IMR-90 (cell line): ENCODE measurements around the gene ULBP2. TPM values are rescaled to one million over a fixed set of nuclear protein-coding genes. Genes with fewer than 3 reads are reported as not detected.

Source experiments
- ATAC-seq: fragments of 200-7000 bp; cut with Tn5 transposase; 2 replicates; pipeline ENCODE4 v1.9.1; 2020; ENCODE audit warnings: low read depth, mild to moderate bottlenecking, moderate library complexity
- BruUV-seq: library from RNA; stranded (reverse); fragments of 400-500 nt; replicated peaks from 2 replicates; lab custom pipeline; 2021; lab: Mats Ljungman, UMichigan
- CTCF ChIA-PET: fragments of 300-600 bp; formaldehyde crosslinking; extraction: SDS; loops from one replicate; lab custom pipeline; 2021; ENCODE audit warnings: antibody characterized with exemption; lab: Yijun Ruan, JAX
- POLR2A ChIA-PET: fragments of 300-600 bp; sonication (Branson Sonifier 250); formaldehyde crosslinking; loops from one replicate; lab custom pipeline; 2022; ENCODE audit warnings: antibody characterized with exemption; ENCODE audit not compliant: unreplicated experiment; lab: Charles Lee
- DNase-seq: peaks from one replicate; pipeline ENCODE4 v3.0.0; 2013
- H2AFZ ChIP-seq: replicated peaks from 2 replicates; pipeline ENCODE3; 2013; ENCODE audit warnings: low read length, mild to moderate bottlenecking; ENCODE audit not compliant: poor library complexity
- H2AK5ac ChIP-seq: 2 replicates; pipeline ENCODE4 v1.6.1; 2013; ENCODE audit warnings: low read depth, low read length, inconsistent platforms
- H2AK9ac ChIP-seq: replicated peaks from 2 replicates; pipeline ENCODE3; 2013; ENCODE audit warnings: mild to moderate bottlenecking, low read depth, low read length, moderate library complexity; ENCODE audit not compliant: poor library complexity
- H2BK120ac ChIP-seq: 2 replicates; pipeline ENCODE4 v1.6.1; 2013; ENCODE audit warnings: low read depth, low read length, inconsistent platforms
- H2BK15ac ChIP-seq: 3 replicates; pipeline ENCODE4 v1.6.1; 2013; ENCODE audit warnings: low read depth, low read length, inconsistent platforms
- H2BK20ac ChIP-seq: 2 replicates; pipeline ENCODE4 v1.6.1; 2013; ENCODE audit warnings: low read depth, mild to moderate bottlenecking, inconsistent platforms, low read length, moderate library complexity
- H2BK5ac ChIP-seq: 2 replicates; pipeline ENCODE4 v1.6.1; 2013; ENCODE audit warnings: mild to moderate bottlenecking, low read depth, low read length, inconsistent platforms; ENCODE audit not compliant: poor library complexity, severe bottlenecking
- H3K14ac ChIP-seq: replicated peaks from 2 replicates; pipeline ENCODE4 v1.6.1; 2013; ENCODE audit warnings: low read depth, low read length, inconsistent platforms
- H3K18ac ChIP-seq: 2 replicates; pipeline ENCODE4 v1.6.1; 2013; ENCODE audit warnings: low read depth, low read length, control low read depth
- H3K23ac ChIP-seq: 2 replicates; pipeline ENCODE4 v1.6.1; 2013; ENCODE audit warnings: low read depth, low read length, inconsistent platforms
- H3K27ac ChIP-seq: 2 replicates; pipeline ENCODE4 v1.5.1; 2013; ENCODE audit warnings: mild to moderate bottlenecking, control low read depth, low read length; ENCODE audit not compliant: insufficient read depth
- H3K27me3 ChIP-seq: 2 replicates; pipeline ENCODE4 v1.6.1; 2013; ENCODE audit warnings: low read length; ENCODE audit not compliant: control insufficient read depth, insufficient read depth
- H3K36me3 ChIP-seq: 2 replicates; pipeline ENCODE4 v1.6.1; 2013; ENCODE audit warnings: low read length, mixed read lengths; ENCODE audit not compliant: control insufficient read depth, insufficient read depth
- H3K4ac ChIP-seq: 2 replicates; pipeline ENCODE4 v1.6.1; 2013; ENCODE audit warnings: low read depth, low read length, inconsistent platforms
- H3K4me1 ChIP-seq: 2 replicates; pipeline ENCODE4 v1.6.1; 2013; ENCODE audit warnings: low read length, mixed read lengths; ENCODE audit not compliant: control insufficient read depth, insufficient read depth
- H3K4me2 ChIP-seq: 2 replicates; pipeline ENCODE4 v1.6.1; 2013; ENCODE audit warnings: low read depth, mild to moderate bottlenecking, control low read depth, low read length, moderate library complexity
- H3K4me3 ChIP-seq: 2 replicates; pipeline ENCODE4 v1.5.1; 2013; ENCODE audit warnings: low read depth, mild to moderate bottlenecking, control low read depth, low read length, moderate library complexity; ENCODE audit not compliant: insufficient read depth
- H3K56ac ChIP-seq: 2 replicates; pipeline ENCODE4 v1.6.1; 2013; ENCODE audit warnings: low read length, inconsistent platforms; ENCODE audit not compliant: insufficient read depth; ENCODE audit errors: extremely low read depth
- H3K79me1 ChIP-seq, 2 experiments: 2 replicates each; pipeline ENCODE4 v1.6.1; 2013; ENCODE audit warnings: low read length in 2 of 2, inconsistent platforms in 1 of 2, low read depth in 1 of 2
- H3K9ac ChIP-seq: 2 replicates; pipeline ENCODE4 v1.6.1; 2013; ENCODE audit warnings: low read depth, low read length, control low read depth
- H3K9me1 ChIP-seq: 2 replicates; pipeline ENCODE4 v1.6.1; 2013; ENCODE audit warnings: low read length, inconsistent platforms; ENCODE audit not compliant: insufficient read depth
- H3K9me3 ChIP-seq: 2 replicates; pipeline ENCODE4 v1.6.1; 2013; ENCODE audit warnings: low read length; ENCODE audit not compliant: control insufficient read depth, insufficient read depth
- H4K20me1 ChIP-seq: 2 replicates; pipeline ENCODE4 v1.6.1; 2013; ENCODE audit warnings: low read length, inconsistent platforms; ENCODE audit not compliant: insufficient read depth
- H4K5ac ChIP-seq: 2 replicates; pipeline ENCODE4 v1.6.1; 2013; ENCODE audit warnings: mild to moderate bottlenecking, low read depth, low read length, control low read depth
- H4K8ac ChIP-seq, 2 experiments: 2 replicates each; pipeline ENCODE4 v1.6.1; 2013; ENCODE audit warnings: low read depth in 2 of 2, low read length in 2 of 2, control low read depth in 1 of 2, inconsistent platforms in 1 of 2
- H4K91ac ChIP-seq: 2 replicates; pipeline ENCODE4 v1.6.1; 2013; ENCODE audit warnings: low read depth, low read length, inconsistent platforms; ENCODE audit not compliant: insufficient read depth
- WGBS, 2 experiments: methylation state at CpG; one replicate each; pipeline versions ENCODE4 v1.1.5 to v1.1.7; 2013; ENCODE audit warnings: missing lambda C conversion rate in 2 of 2; ENCODE audit not compliant: insufficient read length in 1 of 2; ENCODE audit errors: extremely low coverage in 2 of 2; 5-methylcytosine and 5-hydroxymethylcytosine counted together
- dilution Hi-C: fragments of 300-500 bp; cut with HindIII; formaldehyde crosslinking; loops from one replicate; pipeline ENCODE4 v1.14.3; 2018; ENCODE audit warnings: low sequenced_read_pairs; ENCODE audit not compliant: unreplicated experiment
- in situ Hi-C: fragments of 300-500 bp; cut with MboI; formaldehyde crosslinking; loops from 3 replicates; pipeline ENCODE4 v1.14.3; 2019; ENCODE audit warnings: low sequenced_read_pairs, inconsistent platforms, mixed read lengths
- intact Hi-C: fragments of 100-400 bp; cut with micrococcal nuclease; formaldehyde crosslinking; loops from 2 replicates; pipeline ENCODE4 v1.10.0; 2022
- polyA plus RNA-seq, 3 experiments: library from polyadenylated mRNA; depleted of rRNA; stranded (reverse); fragments of >200 nt; gene quantifications; 2 replicates each; pipeline ENCODE4 v1.2.3, GENCODE V29; 2012; ENCODE audit warnings: low replicate concordance in 1 of 3
- total RNA-seq: library from RNA; depleted of rRNA; stranded (reverse); fragments of >200 nt; gene quantifications from 2 replicates; pipeline ENCODE4 v1.2.3, GENCODE V29; 2012
- TF ChIP-seq, protein P1 (sequence below): fragments of 150-350 bp; IDR thresholded peaks from 2 replicates; pipeline ENCODE4 v1.6.1; 2016; ENCODE audit warnings: low read depth, mild to moderate bottlenecking, low read length, moderate library complexity, borderline replicate concordance

ULBP2 gene
- total and polyA plus RNA-seq, 2 of the 4 experiments (the other 2 are of a cell fraction), result 7.9 to 16.2 TPM

DNA sequence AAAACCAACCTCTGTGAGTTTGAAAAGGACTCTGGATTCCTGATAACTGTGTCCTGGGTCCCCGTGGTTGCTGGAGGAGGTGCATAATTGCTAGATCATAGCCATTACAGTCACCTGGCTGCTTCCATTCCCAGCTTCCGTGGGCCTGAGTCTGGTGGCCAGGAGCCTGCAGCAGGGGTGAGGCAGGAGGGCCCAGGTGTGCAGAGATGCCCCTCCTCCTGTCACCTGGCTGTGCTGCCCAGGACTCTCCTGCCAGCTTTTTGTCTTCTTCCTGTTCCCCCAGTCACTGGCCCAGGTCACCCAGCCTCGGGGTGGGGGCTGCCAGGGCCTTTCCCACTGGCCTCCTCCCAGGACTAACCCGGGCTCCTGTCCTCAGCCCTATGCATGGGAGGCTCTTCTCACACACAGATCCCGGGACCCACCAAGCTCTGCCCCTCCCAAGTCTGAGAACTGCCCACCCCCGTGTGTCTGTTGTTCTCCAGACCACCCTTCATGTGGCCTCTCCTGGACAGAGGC lies 53.5 kb downstream of the ULBP2 start:
- Histone ChIP-seq H3K4me3 (no peak overlapping the region), H4K91ac (no peak overlapping the region), H3K79me1 (no peaks in the 10 kb centered on the region), H2AK9ac (no peak overlapping the region), H3K18ac (no peak overlapping the region), H3K23ac (no peak overlapping the region), H3K9me3 (no peaks in the 10 kb centered on the region; the same call in 1 of the 2 replicates), H4K20me1 (no peaks in the 10 kb centered on the region; the same call in 1 of the 2 replicates), H3K9ac (no peak overlapping the region), H2AFZ (no peak overlapping the region), H4K8ac (no peak overlapping the region), H2BK120ac (no peak overlapping the region), H3K14ac (no peak overlapping the region), H3K9me1 (no peaks in the 10 kb centered on the region), H3K27ac (no peak overlapping the region), H3K36me3 (no peaks in the 10 kb centered on the region), H2BK15ac (no peak overlapping the region), H3K27me3 (peaks cover 74% of the 10 kb centered on the region), H3K4me1 (no peaks in the 10 kb centered on the region), H4K5ac (no peak overlapping the region), H3K4me2 (no peak overlapping the region), H2BK20ac (no peak overlapping the region), H2AK5ac (no peak overlapping the region), H2BK5ac (no peak overlapping the region), H3K4ac (no peak overlapping the region), H3K56ac (no peak overlapping the region)
- POLR2A ChIA-PET, result no interaction called here
- dilution Hi-C loops, result no loop called here
- no TSS peak for BruUV-seq
- intact Hi-C loops, result no loop called here
- DNase-seq (no peak), ATAC-seq (no peak)
- in situ Hi-C loops, result no loop called here
- CTCF ChIA-PET, result interaction anchor here (0.6 kb wide), 1 partner anchor 173 kb away, joined by 3 read pairs; no protein-coding TSS in a partner anchor
- TF ChIP-seq, protein P1, sequence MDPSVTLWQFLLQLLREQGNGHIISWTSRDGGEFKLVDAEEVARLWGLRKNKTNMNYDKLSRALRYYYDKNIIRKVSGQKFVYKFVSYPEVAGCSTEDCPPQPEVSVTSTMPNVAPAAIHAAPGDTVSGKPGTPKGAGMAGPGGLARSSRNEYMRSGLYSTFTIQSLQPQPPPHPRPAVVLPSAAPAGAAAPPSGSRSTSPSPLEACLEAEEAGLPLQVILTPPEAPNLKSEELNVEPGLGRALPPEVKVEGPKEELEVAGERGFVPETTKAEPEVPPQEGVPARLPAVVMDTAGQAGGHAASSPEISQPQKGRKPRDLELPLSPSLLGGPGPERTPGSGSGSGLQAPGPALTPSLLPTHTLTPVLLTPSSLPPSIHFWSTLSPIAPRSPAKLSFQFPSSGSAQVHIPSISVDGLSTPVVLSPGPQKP, result no peak
- 0% methylated on average over 1 of the region's 6 CpGs; no CpG with 5 or more reads in 1 of the 2 experiments for WGBS, 2 experiments
